Measurements from ENCODE around the gene ZNF536. TPM values are rescaled to one million over a fixed set of nuclear protein-coding genes. Genes with fewer than 3 reads are reported as not detected.
A peak's percentile ranks its signal among the peaks of the same experiment; 100 is the strongest.
"Not testable (repeated sequence)": the region's sequence is repeated elsewhere in the genome, so short reads cannot be mapped to it uniquely, and the experiment has no call there.

The ZNF536 gene
- polyA plus RNA-seq, 5 donors: 2.6 to 4.7 (median 4.3) TPM

DNA sequence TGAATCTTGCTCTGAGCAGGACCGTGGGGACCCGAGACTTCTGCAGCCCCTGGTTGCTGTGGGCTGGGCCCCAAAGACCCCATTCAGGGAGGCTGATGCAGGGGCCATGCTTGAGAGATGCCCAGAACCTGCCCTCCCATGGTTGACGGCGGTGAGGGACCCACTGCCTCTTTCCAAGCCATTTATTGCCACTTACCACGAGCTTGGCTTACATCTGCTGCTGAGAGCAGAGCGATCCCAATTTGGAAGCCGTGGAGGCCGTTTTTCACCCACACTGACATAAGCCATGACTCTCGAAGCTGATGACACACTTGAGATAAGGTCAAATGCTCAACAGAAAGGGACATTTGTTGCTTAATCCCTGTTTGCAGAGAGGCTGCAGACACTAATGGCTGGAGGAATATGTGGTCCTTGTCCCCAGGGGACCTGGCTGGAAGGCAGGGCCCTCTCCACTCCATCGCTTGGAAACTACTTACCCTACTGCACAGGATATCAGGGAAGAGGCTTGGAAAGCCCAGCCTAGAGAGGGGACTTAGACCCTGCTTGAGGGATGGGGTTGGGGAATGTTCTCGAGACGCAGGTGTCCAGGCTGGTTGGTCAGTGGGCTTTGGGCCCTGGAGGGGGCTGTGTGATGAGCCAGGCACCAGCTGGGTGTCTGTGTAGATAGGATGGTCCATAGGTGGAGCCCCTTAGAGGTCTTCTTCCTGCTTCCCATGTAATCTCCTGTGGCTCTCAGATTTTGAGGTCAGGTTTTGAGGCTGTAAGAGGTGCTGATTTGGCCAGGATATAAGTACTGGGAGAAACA is 15.3 kb downstream of the ZNF536 start:
- no peak for DNase-seq

DNA sequence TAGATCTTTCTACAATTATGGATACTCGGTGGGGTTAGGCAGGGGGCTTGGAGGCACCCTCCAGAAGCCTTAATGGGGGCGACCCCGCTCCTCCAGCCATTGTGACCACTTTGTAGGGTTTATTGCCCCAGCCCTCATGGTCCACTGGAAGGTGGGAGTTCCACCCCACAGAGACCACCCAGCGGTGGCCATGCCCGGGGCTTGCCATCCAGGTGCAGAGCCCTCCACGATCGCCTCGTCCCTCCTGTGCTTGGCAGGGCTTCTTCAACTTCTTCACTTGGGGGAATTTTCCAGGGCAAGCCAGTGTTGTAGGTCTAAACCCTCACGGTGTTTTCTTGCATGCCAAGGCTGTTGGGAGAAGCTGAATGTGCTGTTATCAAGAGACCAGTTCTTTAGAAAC is 16.1 kb downstream of the ZNF536 start:
- no peak for DNase-seq

DNA sequence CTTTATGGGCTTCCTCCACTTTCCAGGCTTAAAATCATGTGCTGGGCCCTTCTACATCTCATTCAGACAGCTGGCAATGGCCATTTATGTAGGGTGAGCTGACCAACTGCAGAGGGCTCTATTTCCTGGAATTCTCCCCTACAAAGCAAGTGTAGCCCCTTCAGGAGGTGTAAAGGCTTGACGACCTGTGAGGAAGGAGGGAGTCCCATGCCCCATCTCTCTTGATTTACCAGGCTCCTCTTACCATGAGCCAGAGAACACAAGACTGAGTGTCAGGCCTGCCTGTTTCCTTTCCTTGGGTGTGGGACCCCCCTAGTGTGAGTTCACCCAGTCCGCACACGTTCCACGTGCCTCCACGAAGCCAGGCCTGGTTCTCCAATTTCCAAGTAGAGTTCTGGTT is 16.6 kb downstream of the ZNF536 start:
- no peak for DNase-seq

DNA sequence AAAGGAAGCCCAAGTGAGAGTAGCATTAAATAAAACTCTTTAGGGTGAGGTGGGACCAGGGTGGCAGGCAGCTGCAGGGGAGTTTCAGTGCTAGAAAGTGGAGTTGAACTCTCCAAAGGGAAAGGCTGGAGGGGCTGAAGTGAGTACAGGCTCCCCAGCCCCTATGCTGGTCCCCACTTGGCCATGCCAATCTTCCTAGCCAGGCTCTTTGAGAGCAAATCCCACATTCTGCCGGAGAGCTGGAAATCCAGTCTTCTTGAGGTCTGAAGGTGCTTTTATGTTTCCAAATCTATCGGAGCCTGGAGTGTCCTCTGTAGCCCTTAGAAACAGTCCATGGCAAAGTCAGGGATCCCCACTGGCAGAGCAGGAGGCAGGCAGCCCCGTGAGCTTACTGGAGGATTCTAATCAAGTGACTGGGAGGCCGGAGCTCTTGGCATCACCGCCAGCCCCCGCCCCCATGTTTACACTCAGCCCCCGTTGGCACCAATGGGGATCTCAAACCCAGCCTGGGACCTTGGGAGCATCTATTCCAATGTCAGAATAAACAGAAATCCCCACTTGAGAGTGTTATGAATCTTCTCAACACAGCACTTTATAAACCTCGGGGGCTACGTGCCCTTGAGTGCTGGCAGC is 18.3 kb downstream of the ZNF536 start:
- DNase-seq: no peak

DNA sequence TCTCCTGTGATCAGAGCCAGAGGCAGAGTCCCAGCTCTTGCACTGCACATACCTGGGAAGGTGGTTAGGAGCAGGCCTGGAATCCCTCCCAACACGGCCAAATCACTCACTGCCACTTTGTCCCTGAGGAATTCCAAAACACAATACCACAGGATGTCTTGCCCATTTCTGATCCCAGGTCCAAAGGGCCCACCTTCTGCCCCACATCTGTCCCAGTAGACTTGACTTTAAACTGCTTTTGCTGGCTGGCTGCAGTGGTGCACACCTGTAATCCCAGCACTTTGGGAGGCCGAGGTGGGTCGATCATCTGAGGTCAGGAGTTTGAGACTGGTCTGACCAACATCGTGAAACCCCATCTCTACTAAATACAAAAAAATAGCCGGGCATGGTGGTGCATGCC is 18.9 kb downstream of the ZNF536 start:
- no peak for DNase-seq

DNA sequence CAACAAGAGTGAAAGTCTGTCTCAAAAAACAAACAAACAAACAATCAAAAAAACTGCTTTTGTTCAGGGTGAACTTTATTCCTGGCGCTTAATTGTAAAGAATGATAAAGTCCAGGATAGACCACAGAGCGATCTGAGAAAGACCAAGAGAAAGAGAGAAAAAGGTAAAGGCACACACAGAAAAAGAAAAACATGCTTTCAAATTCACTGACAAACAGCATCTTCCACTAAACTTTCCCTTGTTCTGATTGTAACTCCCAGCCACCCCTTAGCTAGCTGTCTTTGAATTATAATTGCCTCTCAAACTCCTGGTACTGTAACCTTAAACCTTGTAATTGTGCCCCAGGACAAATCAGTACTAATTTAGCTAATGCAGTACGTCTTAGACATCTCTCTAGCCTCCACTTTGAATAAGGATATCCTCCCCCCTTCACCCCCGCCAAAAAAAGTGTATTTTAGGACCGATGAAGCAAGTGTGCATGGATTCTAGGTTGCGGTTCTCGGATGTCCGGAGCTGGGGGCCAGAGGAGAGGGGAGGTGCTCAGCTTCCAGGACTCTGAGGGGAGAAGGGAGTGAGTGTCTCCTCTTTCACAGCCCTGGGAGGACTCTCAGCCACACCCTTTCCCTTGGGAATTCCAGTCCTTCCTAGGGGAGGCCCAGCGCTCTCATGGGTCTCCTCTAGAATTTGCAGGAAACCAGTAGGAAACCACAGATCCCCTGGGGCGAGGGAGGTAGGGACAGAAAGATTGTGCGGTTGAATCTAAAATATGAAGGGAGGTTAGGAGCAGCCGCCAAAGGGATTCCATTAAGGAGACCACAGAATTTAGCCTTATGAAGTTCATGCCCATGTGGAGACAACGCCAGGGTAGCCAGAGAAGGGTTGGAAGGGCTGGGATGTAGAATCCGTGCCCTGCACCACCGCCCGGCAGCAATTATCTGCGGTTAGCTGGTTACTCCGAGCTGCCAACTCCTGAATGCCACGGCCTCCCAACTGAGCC is 19.7 kb downstream of the ZNF536 start:
- no peak for DNase-seq

DNA sequence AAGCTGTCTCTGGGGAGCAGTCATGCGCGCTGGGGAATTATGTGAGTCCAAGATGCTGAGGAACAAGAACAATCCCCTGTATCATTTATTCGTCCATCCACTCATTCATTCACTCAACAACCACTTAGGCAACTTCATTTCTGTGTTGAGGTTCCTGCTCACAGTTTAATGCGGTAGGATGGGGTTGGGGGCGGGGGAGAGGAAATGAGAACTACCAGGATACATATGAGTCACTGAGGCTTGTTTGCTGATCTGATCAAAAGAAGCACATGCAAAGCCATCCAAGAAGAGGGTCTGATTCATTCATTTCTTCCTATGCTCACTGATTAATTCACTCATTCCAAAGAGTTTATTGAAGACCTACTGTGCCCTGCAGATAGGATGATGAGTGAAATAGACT is 20.9 kb downstream of the ZNF536 start:
- DNase-seq: no peak

DNA sequence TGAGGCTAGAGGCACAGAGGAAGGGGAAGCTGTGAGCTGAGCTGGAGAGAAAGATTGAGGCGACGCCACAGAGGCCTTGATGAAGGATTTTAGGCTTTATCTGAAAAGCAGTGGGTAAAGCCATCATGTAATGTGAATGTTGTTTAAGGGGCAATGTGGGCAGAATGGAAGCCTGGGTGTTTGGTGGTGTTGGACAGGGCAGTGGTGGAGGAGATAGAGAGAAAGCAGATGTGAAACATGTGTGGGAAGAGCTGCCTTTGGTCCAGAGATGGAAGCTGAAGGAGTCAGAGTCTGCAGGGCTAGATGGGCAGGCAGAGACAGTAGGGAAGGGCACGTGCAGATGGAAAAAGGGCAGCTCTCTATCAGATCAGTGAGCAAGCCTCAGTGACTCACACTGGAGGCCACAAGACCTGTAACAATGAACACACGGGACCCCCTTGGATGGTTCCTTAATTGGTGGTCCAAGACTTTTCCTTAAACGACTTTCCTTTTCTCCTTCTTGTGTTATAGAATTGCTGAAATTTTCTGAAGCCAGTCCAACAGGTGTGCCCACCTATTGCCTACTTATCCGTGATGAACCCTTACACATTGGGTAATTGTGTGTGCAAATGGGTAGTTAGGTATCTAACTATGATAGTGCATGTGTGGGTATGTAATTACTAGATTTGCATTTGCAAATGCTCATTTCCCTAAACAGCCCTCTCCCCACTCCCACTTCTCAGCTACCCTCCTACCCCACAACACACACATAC is 21.7 kb downstream of the ZNF536 start:
- DNase-seq: no peak

DNA sequence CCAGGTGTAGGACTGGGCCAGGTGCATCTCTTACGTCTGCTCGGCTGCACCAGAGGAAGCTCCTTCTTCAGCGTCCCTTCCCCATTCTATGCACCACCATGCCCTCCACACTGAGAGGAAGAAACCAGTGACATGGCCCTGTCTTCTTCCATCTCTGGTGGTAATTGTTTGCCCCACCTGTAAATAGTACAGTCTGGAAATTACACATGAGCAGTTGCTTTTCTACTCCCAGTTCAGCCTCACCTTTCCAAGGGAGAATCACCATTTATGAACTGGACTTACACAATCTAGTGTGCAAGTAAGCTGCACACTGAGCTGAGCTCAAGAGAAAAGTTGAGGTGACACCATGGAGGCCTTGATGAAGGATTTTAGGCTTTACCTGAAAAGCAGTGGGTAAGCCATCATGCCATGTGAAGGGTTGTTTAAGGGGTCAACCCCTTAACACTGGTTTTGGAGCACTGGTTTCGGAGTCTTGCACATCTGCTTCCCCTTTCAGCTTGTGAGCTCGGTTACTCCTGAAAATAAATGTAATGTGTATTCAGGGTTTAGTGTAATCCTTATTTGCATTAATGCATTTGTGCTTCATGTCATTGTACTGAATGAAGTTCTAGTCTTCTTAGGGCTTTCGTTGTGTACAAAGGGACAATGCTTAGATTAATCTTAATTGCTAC is 22.4 kb downstream of the ZNF536 start:
- DNase-seq: no peak

DNA sequence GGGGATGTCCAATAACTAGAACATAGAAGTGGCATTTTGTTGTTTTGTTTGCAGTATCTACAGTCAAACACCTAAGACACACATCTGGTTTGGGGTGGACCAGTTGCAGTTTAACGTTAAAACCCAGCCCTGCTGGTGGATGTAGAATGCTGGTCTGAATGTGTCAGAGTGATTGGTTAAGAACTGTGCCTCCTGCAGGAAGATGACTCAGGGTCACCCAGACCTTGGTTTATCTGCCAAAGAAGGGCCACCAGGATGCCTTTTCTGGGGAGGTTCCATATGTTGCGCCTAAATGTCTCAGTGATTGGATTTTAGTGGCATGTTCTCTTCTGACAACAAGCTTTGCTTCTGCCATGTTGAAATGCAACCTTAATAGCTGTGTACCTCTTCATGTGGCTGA is 23.1 kb downstream of the ZNF536 start:
- DNase-seq: no peak

DNA sequence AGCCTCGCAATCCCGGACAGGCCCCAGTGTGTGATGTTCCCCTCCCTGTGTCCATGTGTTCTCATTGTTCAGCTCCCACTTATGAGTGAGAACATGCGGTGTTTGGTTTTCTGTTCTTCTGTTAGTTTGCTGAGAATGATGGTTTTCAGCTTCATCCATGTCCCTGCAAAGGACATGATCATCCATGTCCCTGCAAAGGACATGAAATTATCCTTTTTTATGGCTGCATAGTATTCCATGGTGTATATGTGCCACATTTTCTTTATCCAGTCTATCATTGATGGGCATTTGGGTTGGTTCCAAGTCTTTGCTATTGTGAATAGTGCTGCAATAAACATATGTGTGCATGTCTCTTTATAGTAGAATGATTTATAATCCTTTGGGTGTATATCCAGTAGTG is 26.4 kb downstream of the ZNF536 start:
- not testable (repeated sequence) for DNase-seq

DNA sequence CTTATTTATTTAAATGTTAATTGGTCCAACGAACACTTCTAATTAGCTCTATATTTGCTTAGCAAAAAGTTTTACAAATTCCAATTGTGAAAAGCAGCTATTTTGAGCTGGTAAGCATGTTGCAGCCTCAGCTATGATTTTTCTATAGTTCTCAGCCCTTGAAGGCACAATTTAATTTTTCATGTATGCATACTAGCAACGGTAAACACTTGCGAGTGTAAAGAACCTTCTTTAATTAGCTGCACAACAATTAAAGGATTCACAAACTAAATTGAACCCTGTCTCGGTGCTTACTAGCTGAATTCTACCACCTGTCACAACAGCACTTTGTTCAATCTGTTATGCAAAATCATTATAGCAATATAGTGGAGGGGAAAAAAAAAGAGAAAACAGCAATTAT is 29.8 kb downstream of the ZNF536 start:
- DNase-seq: no peak

DNA sequence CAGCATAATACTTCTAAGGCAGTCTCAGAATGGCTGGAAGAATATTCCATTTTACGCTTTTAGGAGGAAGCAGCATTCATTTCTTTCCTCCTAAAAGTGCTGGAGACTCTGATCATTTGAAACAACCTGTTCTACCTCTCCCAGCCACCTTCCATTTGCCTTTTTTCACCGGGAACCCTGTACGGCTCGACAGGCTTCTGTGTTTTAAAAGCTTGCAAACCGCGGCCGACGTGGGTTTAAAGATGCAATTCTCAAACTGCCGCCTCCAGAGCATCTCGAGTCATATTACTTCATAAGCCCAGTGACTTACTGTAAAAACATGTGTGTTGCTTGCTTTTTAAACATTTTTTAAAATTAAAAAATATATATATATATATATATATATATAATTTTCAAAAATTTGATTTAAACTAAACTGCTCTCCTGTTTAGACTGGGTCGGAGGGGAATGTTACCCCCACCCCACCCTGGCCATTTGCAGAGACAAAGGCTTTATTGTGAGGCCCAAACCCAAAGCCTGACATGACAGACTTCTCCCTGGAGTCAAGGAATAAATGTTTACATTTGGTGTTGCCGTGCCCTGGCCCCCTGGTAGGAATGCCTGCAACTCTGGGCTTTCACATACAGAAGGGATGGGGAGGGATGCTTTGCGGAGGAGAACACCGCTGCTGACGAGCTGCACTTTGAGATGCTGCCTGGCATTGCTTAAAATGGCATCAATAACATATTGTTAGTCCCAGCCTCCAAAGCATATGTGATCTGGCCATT is 30.4 kb downstream of the ZNF536 start:
- DNase-seq: peak in 1 of 2 donors; percentile 2

DNA sequence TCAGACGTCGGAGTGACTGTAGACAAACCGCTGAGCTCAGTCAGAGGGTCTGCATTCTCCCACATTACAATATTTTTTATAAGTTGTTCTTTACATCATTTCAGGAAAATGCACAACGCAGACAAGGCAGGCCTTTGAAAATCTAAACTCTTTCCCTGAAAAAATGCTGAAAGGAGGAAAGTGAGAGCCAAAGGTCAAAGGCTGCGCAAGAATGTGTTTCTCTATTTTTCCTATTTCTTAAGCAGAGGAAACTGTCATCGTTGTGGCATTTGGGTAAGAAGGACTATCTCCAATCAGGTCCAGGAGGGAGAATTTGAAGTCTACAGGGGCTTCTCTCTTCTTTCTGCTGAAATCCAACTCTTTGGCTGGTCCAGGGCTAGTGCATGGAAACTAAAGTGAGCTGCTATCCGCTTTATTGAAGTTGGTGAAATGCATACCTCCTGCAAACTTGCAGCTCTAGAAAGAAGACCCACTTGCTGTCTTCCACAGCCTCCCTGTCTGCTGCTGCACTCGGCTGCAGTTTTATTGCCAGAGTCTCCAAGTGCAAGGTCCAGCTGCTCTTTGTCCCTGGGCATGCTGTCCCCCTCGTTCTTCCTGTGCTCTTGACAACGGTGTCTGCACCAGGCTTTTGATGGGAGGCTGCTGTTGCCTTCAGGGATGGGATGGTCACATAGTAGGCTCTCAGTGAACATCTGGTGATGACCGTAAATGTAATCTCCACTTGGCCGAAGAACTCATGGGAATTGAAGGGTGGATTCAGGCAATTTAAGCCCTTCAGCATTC is 31.2 kb downstream of the ZNF536 start:
- DNase-seq: peak; percentile 64 to 75

DNA sequence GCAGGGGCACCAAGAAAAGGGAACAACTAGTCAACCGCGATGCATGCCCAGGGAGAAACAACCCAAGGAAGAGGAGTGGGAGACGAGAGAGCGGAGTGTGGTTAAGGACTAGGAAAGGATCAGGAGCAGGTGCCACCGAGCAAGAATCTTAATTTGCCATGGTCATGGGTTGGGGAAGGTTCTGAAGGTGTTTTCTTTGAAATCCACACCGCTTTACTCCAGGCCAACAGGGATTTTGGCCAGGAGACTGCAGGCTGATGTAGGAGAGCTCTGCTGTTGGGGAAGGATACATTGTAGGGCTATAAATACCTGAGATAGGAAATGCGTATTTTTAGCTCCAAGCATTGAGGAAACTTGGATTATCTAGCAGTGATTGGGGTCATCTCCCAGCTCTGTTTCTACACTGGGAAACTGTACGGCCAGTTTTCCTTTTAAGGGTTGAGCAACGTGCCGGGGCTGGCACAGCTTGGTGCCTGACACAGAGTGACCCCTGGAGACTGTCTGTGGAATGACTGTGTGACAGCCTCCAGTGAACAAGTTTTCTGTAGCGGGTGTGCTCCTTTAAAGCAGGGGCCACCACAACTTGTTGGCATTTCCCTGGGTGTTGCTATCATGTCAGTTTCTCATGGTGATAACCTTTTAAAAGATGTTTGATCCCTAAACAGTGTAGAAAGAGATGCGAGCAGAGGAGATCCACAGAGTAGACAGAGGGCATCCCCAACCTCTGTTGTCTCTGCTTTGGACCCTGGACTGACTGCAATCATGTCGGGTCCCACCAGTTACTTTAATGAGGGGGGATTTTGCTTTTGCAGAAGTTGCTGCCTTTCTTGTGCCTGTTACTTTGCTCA is 34.3 kb downstream of the ZNF536 start:
- DNase-seq: peak; percentile 36 to 55

DNA sequence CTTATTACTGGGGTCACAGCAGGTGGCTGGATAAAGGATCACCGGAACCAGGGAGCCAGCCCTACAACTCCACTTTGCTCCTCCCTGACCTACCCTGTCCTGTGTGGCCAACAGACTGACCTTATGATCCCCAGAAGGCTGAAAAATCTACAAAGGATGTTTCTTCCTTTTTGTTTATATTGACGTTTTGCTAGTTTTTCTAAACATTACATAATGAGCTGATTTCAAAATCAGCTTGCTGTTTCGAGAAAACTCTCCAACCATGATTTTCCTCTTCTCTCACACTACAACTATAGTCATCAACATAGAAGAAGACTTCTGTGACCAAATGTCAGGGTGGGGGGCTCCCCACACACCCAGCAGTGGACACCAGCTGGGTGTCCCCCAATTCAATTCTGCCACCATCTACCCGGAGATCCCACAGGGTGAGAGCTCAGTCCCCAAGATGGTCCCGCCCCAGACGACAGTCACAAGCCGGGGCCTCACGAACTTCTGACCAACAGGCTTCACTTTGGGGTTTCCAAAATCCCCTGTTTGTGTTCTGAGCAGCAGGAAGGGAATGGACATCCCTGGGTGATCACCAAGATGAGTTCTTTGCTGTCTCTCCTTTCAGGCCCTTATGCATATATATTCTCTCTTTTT is 35.0 kb downstream of the ZNF536 start:
- peak; percentile 23 to 39 for DNase-seq

DNA sequence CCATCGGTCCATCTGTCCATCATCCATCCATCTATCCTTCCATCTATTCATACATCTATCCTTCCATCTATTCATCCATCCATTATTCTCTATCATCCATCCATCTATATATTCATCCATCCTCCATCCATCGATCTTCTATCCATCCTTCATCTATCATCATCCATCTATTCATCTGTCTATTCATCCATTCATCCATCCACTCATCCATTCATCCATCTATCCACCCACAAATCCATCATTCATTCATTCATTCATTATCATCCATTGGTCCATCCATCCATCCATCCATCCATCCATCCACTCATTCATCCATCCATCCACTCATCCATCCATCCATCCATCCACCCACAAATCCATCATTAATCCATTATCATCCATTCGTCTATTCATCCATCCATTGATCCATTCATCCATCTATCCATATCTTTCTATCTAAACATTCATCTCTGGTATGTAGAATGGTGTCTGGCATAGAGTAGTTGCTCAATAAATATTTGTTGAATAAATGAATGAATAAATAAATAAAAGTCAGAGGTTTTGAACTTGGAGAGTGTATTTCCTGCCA is 36.6 kb downstream of the ZNF536 start:
- DNase-seq: no peak
